HepG2 (cell line): ENCODE results near the gene UBE2H. TPM values are rescaled to one million over a fixed set of nuclear protein-coding genes. Genes with fewer than 3 reads are reported as not detected.
A peak's percentile ranks its signal among the peaks of the same experiment; 100 is the strongest.

Experiments used
- BHLHE40 ChIP-seq: IDR thresholded peaks from 2 replicates; pipeline ENCODE4 v1.6.1; 2011; ENCODE audit warnings: low read length, improper control_type of control experiment
- CREM ChIP-seq, 2 experiments: sonication (generic) in 1 of 2; formaldehyde crosslinking in 1 of 2; IDR thresholded peaks; 2 replicates each; pipeline versions ENCODE4 v1.4.0 to v1.6.1; 2016 to 2020; ENCODE audit warnings: antibody characterized with exemption in 1 of 2, mild to moderate bottlenecking in 1 of 2, missing genetic modification reagents in 1 of 2
- EED ChIP-seq: sonication (generic); formaldehyde crosslinking; IDR thresholded peaks from 2 replicates; pipeline ENCODE4 v1.5.0; 2020; ENCODE audit warnings: mild to moderate bottlenecking, missing genetic modification reagents
- ELK4 ChIP-seq: sonication (generic); formaldehyde crosslinking; IDR thresholded peaks from 2 replicates; pipeline ENCODE4 v1.9.0; 2021; ENCODE audit warnings: missing genetic modification reagents, borderline replicate concordance
- HOXA7 ChIP-seq: sonication (generic); formaldehyde crosslinking; IDR thresholded peaks from 2 replicates; pipeline ENCODE4 v1.8.1; 2022; ENCODE audit warnings: mild to moderate bottlenecking, missing genetic modification reagents, moderate library complexity
- PHF21A ChIP-seq: sonication (generic); formaldehyde crosslinking; IDR thresholded peaks from 2 replicates; pipeline ENCODE4 v1.5.0; 2020; ENCODE audit warnings: mild to moderate bottlenecking, missing genetic modification reagents
- PLRG1 ChIP-seq: fragments of 450-650 bp; conservative IDR thresholded peaks from 2 replicates; pipeline ENCODE4 v1.6.1; 2016
- PRMT3 ChIP-seq: sonication (generic); formaldehyde crosslinking; IDR thresholded peaks from 2 replicates; pipeline ENCODE4 v1.8.1; 2022; ENCODE audit warnings: low read depth, mild to moderate bottlenecking, moderate library complexity, missing genetic modification reagents, borderline replicate concordance
- REST ChIP-seq, 2 experiments: IDR thresholded peaks; 2 replicates each; pipeline ENCODE4 v1.6.1; 2011 to 2012; ENCODE audit warnings: low read length in 2 of 2, borderline replicate concordance in 1 of 2, low read depth in 1 of 2, mild to moderate bottlenecking in 1 of 2, moderate library complexity in 1 of 2
- REXO4 ChIP-seq: sonication (generic); formaldehyde crosslinking; IDR thresholded peaks from 2 replicates; pipeline ENCODE4 v1.8.0; 2022; ENCODE audit warnings: missing genetic modification reagents, mild to moderate bottlenecking, borderline replicate concordance
- SYNCRIP ChIP-seq: fragments of 200-400 bp; formaldehyde crosslinking; IDR thresholded peaks from 2 replicates; pipeline ENCODE4 v1.6.1; 2018; ENCODE audit warnings: mild to moderate bottlenecking, low read depth, low read length; ENCODE audit not compliant: insufficient read depth
- THAP11 ChIP-seq: IDR thresholded peaks from 2 replicates; pipeline ENCODE4 v1.6.1; 2016; ENCODE audit warnings: missing biosample characterization, missing genetic modification reagents
- ZBTB42 ChIP-seq: sonication (generic); formaldehyde crosslinking; IDR thresholded peaks from 2 replicates; pipeline ENCODE4 v1.5.0; 2020; ENCODE audit warnings: mild to moderate bottlenecking, missing genetic modification reagents
- ZFP82 ChIP-seq: sonication (generic); formaldehyde crosslinking; IDR thresholded peaks from 2 replicates; pipeline ENCODE4 v1.5.1; 2020; ENCODE audit warnings: mild to moderate bottlenecking, missing genetic modification reagents, borderline replicate concordance
- ZNF343 ChIP-seq: sonication (generic); formaldehyde crosslinking; IDR thresholded peaks from 2 replicates; pipeline ENCODE4 v1.4.0; 2020; ENCODE audit warnings: mild to moderate bottlenecking, missing genetic modification reagents
- ZNF530 ChIP-seq: sonication (generic); formaldehyde crosslinking; IDR thresholded peaks from 2 replicates; pipeline ENCODE4 v1.5.0; 2020; ENCODE audit warnings: low read depth, mild to moderate bottlenecking, missing genetic modification reagents
- ZNF552 ChIP-seq: sonication (generic); formaldehyde crosslinking; IDR thresholded peaks from 2 replicates; pipeline ENCODE4 v1.9.0; 2022; ENCODE audit warnings: missing genetic modification reagents, mild to moderate bottlenecking, borderline replicate concordance
- ZNF558 ChIP-seq: sonication (generic); formaldehyde crosslinking; IDR thresholded peaks from 2 replicates; pipeline ENCODE4 v1.9.0; 2022; ENCODE audit warnings: mild to moderate bottlenecking, missing genetic modification reagents, borderline replicate concordance
- ZNF644 ChIP-seq: IDR thresholded peaks from 2 replicates; pipeline ENCODE4 v1.6.1; 2016; ENCODE audit warnings: low read depth
- ZNF781 ChIP-seq: sonication (generic); formaldehyde crosslinking; IDR thresholded peaks from 2 replicates; pipeline ENCODE4 v1.5.1; 2020; ENCODE audit warnings: borderline replicate concordance, mild to moderate bottlenecking, missing genetic modification reagents; ENCODE audit errors: not compliant biosample characterization
- polyA plus RNA-seq, 8 experiments: library from polyadenylated mRNA; depleted of rRNA in 3 of 8; stranded (reverse) in 7 of 8; unstranded in 1 of 8; fragments of >200 nt; fragmentation: Illumina TruSeq in 4 of 8; extraction: Trizol in 4 of 8; gene quantifications; 2 replicates each; pipeline versions ENCODE4 v1.2.1 to v1.2.3, GENCODE V29; 2011 to 2016; ENCODE audit warnings: low read depth in 4 of 8, missing spikeins in 1 of 8, mixed read lengths in 1 of 8; ENCODE audit not compliant: insufficient read depth in 1 of 8
- total RNA-seq, 5 experiments: library from RNA; depleted of rRNA; stranded (reverse); fragments of >200 nt; fragmentation: Illumina TruSeq; extraction: Trizol; gene quantifications; 2 replicates each; pipeline ENCODE4 v1.2.3, GENCODE V29; 2016; ENCODE audit warnings: low read depth in 1 of 5
- TF ChIP-seq, protein P1 (sequence below): sonication (generic); formaldehyde crosslinking; IDR thresholded peaks from 2 replicates; pipeline ENCODE4 v1.8.0; 2023; ENCODE audit warnings: mild to moderate bottlenecking, missing genetic modification reagents
- TF ChIP-seq, protein P2 (sequence below): sonication (generic); formaldehyde crosslinking; IDR thresholded peaks from 2 replicates; pipeline ENCODE4 v1.8.1; 2023; ENCODE audit warnings: mild to moderate bottlenecking, missing genetic modification reagents

UBE2H gene
- total and polyA plus RNA-seq, 2 of the 13 experiments (the other 11 are each of a cell fraction or from before 2014, with no cell fraction given): 15.5 to 40.1 TPM

GRCh38 chr7:129990403-129991192, 37.8 kb upstream of the UBE2H start (continued):
- no peak for TF ChIP-seq ELK4 (CRISPR knock-in tag)
- no peak for TF ChIP-seq REXO4
- TF ChIP-seq ZNF530: no peak
- TF ChIP-seq ZNF781: no peak
- no peak for TF ChIP-seq ZBTB42
- TF ChIP-seq, protein P1, sequence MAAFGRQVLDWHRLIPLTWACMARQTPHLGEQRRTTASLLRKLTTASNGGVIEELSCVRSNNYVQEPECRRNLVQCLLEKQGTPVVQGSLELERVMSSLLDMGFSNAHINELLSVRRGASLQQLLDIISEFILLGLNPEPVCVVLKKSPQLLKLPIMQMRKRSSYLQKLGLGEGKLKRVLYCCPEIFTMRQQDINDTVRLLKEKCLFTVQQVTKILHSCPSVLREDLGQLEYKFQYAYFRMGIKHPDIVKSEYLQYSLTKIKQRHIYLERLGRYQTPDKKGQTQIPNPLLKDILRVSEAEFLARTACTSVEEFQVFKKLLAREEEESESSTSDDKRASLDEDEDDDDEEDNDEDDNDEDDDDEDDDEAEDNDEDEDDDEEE (CRISPR knock-in tag): no peak
- no peak for TF ChIP-seq ZNF558 (CRISPR knock-in tag)
- peak; percentile 45; the same call in 1 of the 2 replicates for TF ChIP-seq CREM (IDR thresholded peaks at IDR 0.05)
- TF ChIP-seq CREM (CRISPR knock-in tag; IDR thresholded peaks at IDR 0.05): no peak
- no peak for TF ChIP-seq ZNF343
- TF ChIP-seq PLRG1: no peak
- peak; percentile 46; the same call in 1 of the 2 replicates for TF ChIP-seq ZNF644 (CRISPR knock-in tag)
- TF ChIP-seq, protein P2, sequence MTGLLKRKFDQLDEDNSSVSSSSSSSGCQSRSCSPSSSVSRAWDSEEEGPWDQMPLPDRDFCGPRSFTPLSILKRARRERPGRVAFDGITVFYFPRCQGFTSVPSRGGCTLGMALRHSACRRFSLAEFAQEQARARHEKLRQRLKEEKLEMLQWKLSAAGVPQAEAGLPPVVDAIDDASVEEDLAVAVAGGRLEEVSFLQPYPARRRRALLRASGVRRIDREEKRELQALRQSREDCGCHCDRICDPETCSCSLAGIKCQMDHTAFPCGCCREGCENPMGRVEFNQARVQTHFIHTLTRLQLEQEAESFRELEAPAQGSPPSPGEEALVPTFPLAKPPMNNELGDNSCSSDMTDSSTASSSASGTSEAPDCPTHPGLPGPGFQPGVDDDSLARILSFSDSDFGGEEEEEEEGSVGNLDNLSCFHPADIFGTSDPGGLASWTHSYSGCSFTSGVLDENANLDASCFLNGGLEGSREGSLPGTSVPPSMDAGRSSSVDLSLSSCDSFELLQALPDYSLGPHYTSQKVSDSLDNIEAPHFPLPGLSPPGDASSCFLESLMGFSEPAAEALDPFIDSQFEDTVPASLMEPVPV (CRISPR knock-in tag): 0 out of 2 replicates have a peak, but pooled peaks have one; percentile 32
- TF ChIP-seq HOXA7: no peak
- TF ChIP-seq BHLHE40: no peak
- no peak for TF ChIP-seq THAP11 (CRISPR knock-in tag)
- no peak for TF ChIP-seq EED
- TF ChIP-seq SYNCRIP: no peak
- TF ChIP-seq PHF21A (CRISPR knock-in tag): peak; percentile 50; the same call in 1 of the 2 replicates
- TF ChIP-seq REST (IDR thresholded peaks at IDR 0.05; ENCODE audit: borderline replicate concordance in 1 of 2, low read depth in 1 of 2, low read length in 2 of 2): no peak
- TF ChIP-seq ZNF552 (CRISPR knock-in tag): no peak
- no peak for TF ChIP-seq ZFP82 (CRISPR knock-in tag)
- TF ChIP-seq PRMT3 (CRISPR knock-in tag): no peak
